IMR-90 (cell line): ENCODE data around the gene NAA80. TPM values are rescaled to one million over a fixed set of nuclear protein-coding genes. Genes with fewer than 3 reads are reported as not detected.

Experiments
- ATAC-seq: fragments of 200-7000 bp; cut with Tn5 transposase; 2 replicates; pipeline ENCODE4 v1.9.1; 2020; ENCODE audit warnings: low read depth, mild to moderate bottlenecking, moderate library complexity
- BruUV-seq: library from RNA; stranded (reverse); fragments of 400-500 nt; replicated peaks from 2 replicates; lab custom pipeline; 2021; lab: Mats Ljungman, UMichigan
- CTCF ChIA-PET: fragments of 300-600 bp; formaldehyde crosslinking; extraction: SDS; loops from one replicate; lab custom pipeline; 2021; ENCODE audit warnings: antibody characterized with exemption; lab: Yijun Ruan, JAX
- POLR2A ChIA-PET: fragments of 300-600 bp; sonication (Branson Sonifier 250); formaldehyde crosslinking; loops from one replicate; lab custom pipeline; 2022; ENCODE audit warnings: antibody characterized with exemption; ENCODE audit not compliant: unreplicated experiment; lab: Charles Lee
- DNase-seq: peaks from one replicate; pipeline ENCODE4 v3.0.0; 2013
- H2AFZ ChIP-seq: replicated peaks from 2 replicates; pipeline ENCODE3; 2013; ENCODE audit warnings: low read length, mild to moderate bottlenecking; ENCODE audit not compliant: poor library complexity
- H2AK5ac ChIP-seq: 2 replicates; pipeline ENCODE4 v1.6.1; 2013; ENCODE audit warnings: low read depth, low read length, inconsistent platforms
- H2AK9ac ChIP-seq: replicated peaks from 2 replicates; pipeline ENCODE3; 2013; ENCODE audit warnings: mild to moderate bottlenecking, low read depth, low read length, moderate library complexity; ENCODE audit not compliant: poor library complexity
- H2BK120ac ChIP-seq: 2 replicates; pipeline ENCODE4 v1.6.1; 2013; ENCODE audit warnings: low read depth, low read length, inconsistent platforms
- H2BK15ac ChIP-seq: 3 replicates; pipeline ENCODE4 v1.6.1; 2013; ENCODE audit warnings: low read depth, low read length, inconsistent platforms
- H2BK20ac ChIP-seq: 2 replicates; pipeline ENCODE4 v1.6.1; 2013; ENCODE audit warnings: low read depth, mild to moderate bottlenecking, inconsistent platforms, low read length, moderate library complexity
- H2BK5ac ChIP-seq: 2 replicates; pipeline ENCODE4 v1.6.1; 2013; ENCODE audit warnings: mild to moderate bottlenecking, low read depth, low read length, inconsistent platforms; ENCODE audit not compliant: poor library complexity, severe bottlenecking
- H3K14ac ChIP-seq: replicated peaks from 2 replicates; pipeline ENCODE4 v1.6.1; 2013; ENCODE audit warnings: low read depth, low read length, inconsistent platforms
- H3K18ac ChIP-seq: 2 replicates; pipeline ENCODE4 v1.6.1; 2013; ENCODE audit warnings: low read depth, low read length, control low read depth
- H3K23ac ChIP-seq: 2 replicates; pipeline ENCODE4 v1.6.1; 2013; ENCODE audit warnings: low read depth, low read length, inconsistent platforms
- H3K27ac ChIP-seq: 2 replicates; pipeline ENCODE4 v1.5.1; 2013; ENCODE audit warnings: mild to moderate bottlenecking, control low read depth, low read length; ENCODE audit not compliant: insufficient read depth
- H3K27me3 ChIP-seq: 2 replicates; pipeline ENCODE4 v1.6.1; 2013; ENCODE audit warnings: low read length; ENCODE audit not compliant: control insufficient read depth, insufficient read depth
- H3K36me3 ChIP-seq: 2 replicates; pipeline ENCODE4 v1.6.1; 2013; ENCODE audit warnings: low read length, mixed read lengths; ENCODE audit not compliant: control insufficient read depth, insufficient read depth
- H3K4ac ChIP-seq: 2 replicates; pipeline ENCODE4 v1.6.1; 2013; ENCODE audit warnings: low read depth, low read length, inconsistent platforms
- H3K4me1 ChIP-seq: 2 replicates; pipeline ENCODE4 v1.6.1; 2013; ENCODE audit warnings: low read length, mixed read lengths; ENCODE audit not compliant: control insufficient read depth, insufficient read depth
- H3K4me2 ChIP-seq: 2 replicates; pipeline ENCODE4 v1.6.1; 2013; ENCODE audit warnings: low read depth, mild to moderate bottlenecking, control low read depth, low read length, moderate library complexity
- H3K4me3 ChIP-seq: 2 replicates; pipeline ENCODE4 v1.5.1; 2013; ENCODE audit warnings: low read depth, mild to moderate bottlenecking, control low read depth, low read length, moderate library complexity; ENCODE audit not compliant: insufficient read depth
- H3K56ac ChIP-seq: 2 replicates; pipeline ENCODE4 v1.6.1; 2013; ENCODE audit warnings: low read length, inconsistent platforms; ENCODE audit not compliant: insufficient read depth; ENCODE audit errors: extremely low read depth
- H3K79me1 ChIP-seq, 2 experiments: 2 replicates each; pipeline ENCODE4 v1.6.1; 2013; ENCODE audit warnings: low read length in 2 of 2, inconsistent platforms in 1 of 2, low read depth in 1 of 2
- H3K9ac ChIP-seq: 2 replicates; pipeline ENCODE4 v1.6.1; 2013; ENCODE audit warnings: low read depth, low read length, control low read depth
- H3K9me1 ChIP-seq: 2 replicates; pipeline ENCODE4 v1.6.1; 2013; ENCODE audit warnings: low read length, inconsistent platforms; ENCODE audit not compliant: insufficient read depth
- H3K9me3 ChIP-seq: 2 replicates; pipeline ENCODE4 v1.6.1; 2013; ENCODE audit warnings: low read length; ENCODE audit not compliant: control insufficient read depth, insufficient read depth
- H4K20me1 ChIP-seq: 2 replicates; pipeline ENCODE4 v1.6.1; 2013; ENCODE audit warnings: low read length, inconsistent platforms; ENCODE audit not compliant: insufficient read depth
- H4K5ac ChIP-seq: 2 replicates; pipeline ENCODE4 v1.6.1; 2013; ENCODE audit warnings: mild to moderate bottlenecking, low read depth, low read length, control low read depth
- H4K8ac ChIP-seq, 2 experiments: 2 replicates each; pipeline ENCODE4 v1.6.1; 2013; ENCODE audit warnings: low read depth in 2 of 2, low read length in 2 of 2, control low read depth in 1 of 2, inconsistent platforms in 1 of 2
- H4K91ac ChIP-seq: 2 replicates; pipeline ENCODE4 v1.6.1; 2013; ENCODE audit warnings: low read depth, low read length, inconsistent platforms; ENCODE audit not compliant: insufficient read depth
- FOS ChIP-seq: fragments of 150-350 bp; IDR thresholded peaks from 2 replicates; pipeline ENCODE4 v1.6.1; 2016; ENCODE audit warnings: low read depth, low read length
- MAFK ChIP-seq: IDR thresholded peaks from 2 replicates; pipeline ENCODE4 v1.6.1; 2012; ENCODE audit warnings: low read depth, low read length, improper control_type of control experiment
- MAZ ChIP-seq: IDR thresholded peaks from 2 replicates; pipeline ENCODE4 v1.6.1; 2012; ENCODE audit warnings: low read depth, mild to moderate bottlenecking, low read length, improper control_type of control experiment, moderate library complexity, borderline replicate concordance
- POLR2A ChIP-seq: IDR thresholded peaks from 2 replicates; pipeline ENCODE4 v1.6.1; 2012; ENCODE audit warnings: mild to moderate bottlenecking, low read depth, low read length
- RAD21 ChIP-seq: IDR thresholded peaks from 2 replicates; pipeline ENCODE4 v1.6.1; 2012; ENCODE audit warnings: low read length, improper control_type of control experiment
- WGBS, 2 experiments: methylation state at CpG; one replicate each; pipeline versions ENCODE4 v1.1.5 to v1.1.7; 2013; ENCODE audit warnings: missing lambda C conversion rate in 2 of 2; ENCODE audit not compliant: insufficient read length in 1 of 2; ENCODE audit errors: extremely low coverage in 2 of 2; 5-methylcytosine and 5-hydroxymethylcytosine counted together
- dilution Hi-C: fragments of 300-500 bp; cut with HindIII; formaldehyde crosslinking; loops from one replicate; pipeline ENCODE4 v1.14.3; 2018; ENCODE audit warnings: low sequenced_read_pairs; ENCODE audit not compliant: unreplicated experiment
- in situ Hi-C: fragments of 300-500 bp; cut with MboI; formaldehyde crosslinking; loops from 3 replicates; pipeline ENCODE4 v1.14.3; 2019; ENCODE audit warnings: low sequenced_read_pairs, inconsistent platforms, mixed read lengths
- intact Hi-C: fragments of 100-400 bp; cut with micrococcal nuclease; formaldehyde crosslinking; loops from 2 replicates; pipeline ENCODE4 v1.10.0; 2022
- polyA plus RNA-seq, 3 experiments: library from polyadenylated mRNA; depleted of rRNA; stranded (reverse); fragments of >200 nt; gene quantifications; 2 replicates each; pipeline ENCODE4 v1.2.3, GENCODE V29; 2012; ENCODE audit warnings: low replicate concordance in 1 of 3
- total RNA-seq: library from RNA; depleted of rRNA; stranded (reverse); fragments of >200 nt; gene quantifications from 2 replicates; pipeline ENCODE4 v1.2.3, GENCODE V29; 2012

The NAA80 gene
- total and polyA plus RNA-seq, 2 of the 4 experiments (the other 2 are of a cell fraction), result 5.0 to 14.4 TPM

- Histone ChIP-seq H2AK9ac (no peak overlapping the region), H3K56ac (no peak overlapping the region), H3K27ac (no peak overlapping the region), H2AFZ (no peak overlapping the region), H3K9ac (no peak overlapping the region), H2BK120ac (no peak overlapping the region), H3K27me3 (no peaks in the 10 kb centered on the region), H3K4me3 (no peak overlapping the region), H3K9me3 (no peaks in the 10 kb centered on the region), H3K36me3 (peaks cover 41% of the 10 kb centered on the region), H4K20me1 (peaks cover 92% of the 10 kb centered on the region), H2AK5ac (peak overlapping the region; percentile 69; the same call in 1 of the 2 replicates), H3K79me1 (peaks cover 18 to 91% of the 10 kb centered on the region in 2 experiments), H4K5ac (no peak overlapping the region), H4K91ac (no peak overlapping the region), H2BK20ac (no peak overlapping the region), H3K4me2 (no peak overlapping the region), H2BK15ac (no peak overlapping the region), H3K18ac (no peak overlapping the region), H3K4ac (no peak overlapping the region), H3K9me1 (peaks cover 24% of the 10 kb centered on the region), H4K8ac (no peak overlapping the region), H3K4me1 (peaks cover 51% of the 10 kb centered on the region), H3K23ac (no peak overlapping the region), H2BK5ac (no peak overlapping the region), H3K14ac (no peak overlapping the region)
- no peak for ATAC-seq
- ChIA-PET POLR2A (no interaction called here), CTCF (no interaction called here)
- BruUV-seq, result no TSS peak
- no peak for TF ChIP-seq POLR2A
- TF ChIP-seq FOS, result no peak
- no peak for TF ChIP-seq RAD21
- TF ChIP-seq MAFK, result no peak
- TF ChIP-seq MAZ, result no peak
- intact Hi-C loops, result no loop called here
- dilution Hi-C loops, result no loop called here
- no peak for DNase-seq
- in situ Hi-C loops, result no loop called here
- WGBS, 2 experiments, result no CpG with 5 or more reads among the region's 4 CpGs
Observed at GRCh38 chr3:50250514-50250913, 48.7 kb downstream of the NAA80 start.
